BJ (cell line): Measurements from ENCODE around the gene RAET1G. TPM values are rescaled to one million over a fixed set of nuclear protein-coding genes. Genes with fewer than 3 reads are reported as not detected.
"Not testable (repeated sequence)": the region's sequence is repeated elsewhere in the genome, so short reads cannot be mapped to it uniquely, and the experiment has no call there.

Experiments
- CTCF ChIA-PET: fragments of 350-600 bp; formaldehyde crosslinking; extraction: SDS; loops from one replicate; lab custom pipeline; 2021; ENCODE audit warnings: antibody characterized with exemption, inconsistent platforms; lab: Yijun Ruan, JAX
- POLR2A ChIA-PET: fragments of 300-600 bp; sonication (Branson Sonifier 250); formaldehyde crosslinking; extraction: SDS; loops from one replicate; lab custom pipeline; 2021; ENCODE audit warnings: antibody characterized with exemption; lab: Charles Lee
- DNase-seq: peaks from one replicate; pipeline ENCODE4 v3.0.0-alpha.2; 2011; ENCODE audit warnings: low read depth
- H3K27me3 ChIP-seq: 2 replicates; pipeline ENCODE4 v1.6.0; 2011; ENCODE audit warnings: low read length; ENCODE audit not compliant: control insufficient read depth, insufficient read depth
- H3K36me3 ChIP-seq: 2 replicates; pipeline ENCODE4 v1.5.1; 2011; ENCODE audit warnings: low read length; ENCODE audit not compliant: control insufficient read depth, insufficient read depth
- H3K4me3 ChIP-seq: 2 replicates; pipeline ENCODE4 v1.5.1; 2011; ENCODE audit warnings: low read depth, mild to moderate bottlenecking, control low read depth, low read length
- polyA plus RNA-seq: library from polyadenylated mRNA; depleted of rRNA; stranded (reverse); fragments of >200 nt; gene quantifications from 2 replicates; pipeline ENCODE4 v1.2.3, GENCODE V29; 2011
- TF ChIP-seq, protein P1 (sequence below): IDR thresholded peaks from 2 replicates; pipeline ENCODE4 v1.5.1; 2011; ENCODE audit warnings: low read depth, mild to moderate bottlenecking, control low read depth, inconsistent platforms, low read length, moderate library complexity; ENCODE audit not compliant: insufficient read depth

RAET1G gene
- polyA plus RNA-seq, 1 experiment, result 1.1 TPM

DNA sequence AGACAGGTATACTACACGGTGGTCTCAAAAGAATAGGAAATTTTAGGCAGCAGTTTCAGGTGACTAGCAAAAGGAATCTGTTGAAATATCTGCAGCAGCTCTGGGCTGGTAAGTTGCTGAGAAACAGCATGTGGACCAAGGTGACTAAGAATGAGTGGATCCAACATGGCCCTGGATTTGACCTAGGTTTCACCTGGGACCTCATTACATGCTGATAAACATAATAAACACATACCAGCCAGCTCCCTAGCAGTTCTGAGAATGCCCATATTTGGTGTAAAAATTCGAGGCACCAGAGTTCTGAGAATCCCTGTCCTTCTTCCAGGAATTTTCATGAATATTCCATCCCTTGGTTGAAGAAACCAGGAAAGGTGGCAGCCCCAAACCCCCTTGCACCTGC, 30.5 kb upstream of the RAET1G start:
- peaks cover 31% of the 10 kb centered on the region for H3K27me3 ChIP-seq
- POLR2A ChIA-PET, H3K36me3 ChIP-seq, H3K4me3 ChIP-seq, DNase-seq: not testable (repeated sequence)
- CTCF ChIA-PET, result interaction anchor here (1.7 kb wide), 1 partner anchor 63 kb away, joined by 5 read pairs; no protein-coding TSS in a partner anchor

DNA sequence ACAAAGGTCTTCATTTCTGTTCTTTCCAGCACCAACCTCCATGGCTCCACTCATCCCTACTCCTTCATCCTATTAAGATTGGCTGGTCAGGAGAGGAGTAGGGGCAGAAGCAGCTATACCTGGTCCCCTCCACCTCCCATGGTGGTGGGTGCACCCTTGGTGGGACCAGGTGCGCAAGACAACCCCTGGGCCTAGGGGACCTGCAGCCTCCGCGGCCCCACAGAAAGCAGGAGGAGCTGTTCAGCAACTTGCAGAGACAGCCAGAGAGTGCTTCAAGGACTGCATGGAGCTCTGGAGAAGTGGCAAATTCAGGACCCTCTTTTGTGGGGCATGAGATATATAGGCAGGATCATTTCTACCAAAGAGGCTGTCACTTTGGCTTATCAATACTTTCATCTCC, 28.7 kb upstream of the RAET1G start:
- TF ChIP-seq, protein P1, sequence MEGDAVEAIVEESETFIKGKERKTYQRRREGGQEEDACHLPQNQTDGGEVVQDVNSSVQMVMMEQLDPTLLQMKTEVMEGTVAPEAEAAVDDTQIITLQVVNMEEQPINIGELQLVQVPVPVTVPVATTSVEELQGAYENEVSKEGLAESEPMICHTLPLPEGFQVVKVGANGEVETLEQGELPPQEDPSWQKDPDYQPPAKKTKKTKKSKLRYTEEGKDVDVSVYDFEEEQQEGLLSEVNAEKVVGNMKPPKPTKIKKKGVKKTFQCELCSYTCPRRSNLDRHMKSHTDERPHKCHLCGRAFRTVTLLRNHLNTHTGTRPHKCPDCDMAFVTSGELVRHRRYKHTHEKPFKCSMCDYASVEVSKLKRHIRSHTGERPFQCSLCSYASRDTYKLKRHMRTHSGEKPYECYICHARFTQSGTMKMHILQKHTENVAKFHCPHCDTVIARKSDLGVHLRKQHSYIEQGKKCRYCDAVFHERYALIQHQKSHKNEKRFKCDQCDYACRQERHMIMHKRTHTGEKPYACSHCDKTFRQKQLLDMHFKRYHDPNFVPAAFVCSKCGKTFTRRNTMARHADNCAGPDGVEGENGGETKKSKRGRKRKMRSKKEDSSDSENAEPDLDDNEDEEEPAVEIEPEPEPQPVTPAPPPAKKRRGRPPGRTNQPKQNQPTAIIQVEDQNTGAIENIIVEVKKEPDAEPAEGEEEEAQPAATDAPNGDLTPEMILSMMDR, result no peak
- H3K4me3 ChIP-seq, result no peak overlapping the region
- POLR2A ChIA-PET, result no interaction called here
- CTCF ChIA-PET, result interaction anchor here (1.7 kb wide), 1 partner anchor 65 kb away, joined by 5 read pairs; no protein-coding TSS in a partner anchor
- DNase-seq, result no peak
- peaks cover 2% of the 10 kb centered on the region; the same call in 1 of the 2 replicates for H3K36me3 ChIP-seq
- H3K27me3 ChIP-seq, result peaks cover 29% of the 10 kb centered on the region

DNA sequence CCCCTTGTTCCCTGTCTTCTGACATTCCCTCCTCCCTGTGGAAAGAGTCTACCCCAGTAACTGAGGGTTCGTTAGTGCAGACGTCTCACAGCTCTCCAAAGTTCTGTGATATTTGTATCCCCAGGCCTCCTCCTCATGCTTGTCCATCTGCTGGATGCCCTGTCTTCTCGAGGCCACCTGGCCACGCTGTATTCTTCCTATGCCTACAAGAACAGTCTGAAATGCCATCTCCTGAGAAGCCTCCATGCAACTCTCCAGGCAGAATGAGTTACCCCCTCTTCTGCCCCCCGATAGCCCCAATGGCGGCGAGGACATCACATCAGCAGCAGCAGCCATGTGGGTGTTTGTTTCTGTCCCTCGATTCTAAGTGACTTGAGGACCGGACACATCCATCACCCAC, 28.2 kb upstream of the RAET1G start:
- POLR2A ChIA-PET, result no interaction called here
- H3K4me3 ChIP-seq, result no peak overlapping the region
- CTCF ChIA-PET, result no interaction called here
- peaks cover 2% of the 10 kb centered on the region; the same call in 1 of the 2 replicates for H3K36me3 ChIP-seq
- TF ChIP-seq, protein P1, result no peak
- H3K27me3 ChIP-seq, result peaks cover 29% of the 10 kb centered on the region
- no peak for DNase-seq

DNA sequence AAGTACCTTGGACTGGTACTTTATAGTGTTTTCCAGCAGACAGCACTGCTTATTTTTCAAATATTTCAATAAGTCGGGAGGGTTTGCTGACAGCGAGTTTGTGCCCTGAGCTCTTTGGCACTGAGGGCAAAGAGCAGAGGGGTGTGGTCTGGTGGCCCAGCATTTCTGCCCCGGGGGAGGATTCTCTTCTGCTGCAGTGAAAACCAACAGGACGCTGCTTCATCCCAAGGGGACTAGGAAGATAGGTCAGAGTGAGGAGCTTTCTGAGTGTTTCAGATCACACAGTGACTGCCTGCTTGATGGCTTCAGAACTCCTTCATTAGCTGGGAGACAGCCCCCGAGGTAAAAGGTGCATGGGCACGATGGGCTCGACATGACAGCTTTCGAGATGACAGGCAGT, 27.5 kb upstream of the RAET1G start:
- H3K36me3 ChIP-seq, result peaks cover 2% of the 10 kb centered on the region; the same call in 1 of the 2 replicates
- no peak overlapping the region for H3K4me3 ChIP-seq
- ChIA-PET CTCF (interaction anchor here (1.4 kb wide), 1 partner anchor 66 kb away, joined by 4 read pairs; no protein-coding TSS in a partner anchor), POLR2A (no interaction called here)
- TF ChIP-seq, protein P1, result no peak
- peaks cover 22% of the 10 kb centered on the region for H3K27me3 ChIP-seq
- no peak for DNase-seq

DNA sequence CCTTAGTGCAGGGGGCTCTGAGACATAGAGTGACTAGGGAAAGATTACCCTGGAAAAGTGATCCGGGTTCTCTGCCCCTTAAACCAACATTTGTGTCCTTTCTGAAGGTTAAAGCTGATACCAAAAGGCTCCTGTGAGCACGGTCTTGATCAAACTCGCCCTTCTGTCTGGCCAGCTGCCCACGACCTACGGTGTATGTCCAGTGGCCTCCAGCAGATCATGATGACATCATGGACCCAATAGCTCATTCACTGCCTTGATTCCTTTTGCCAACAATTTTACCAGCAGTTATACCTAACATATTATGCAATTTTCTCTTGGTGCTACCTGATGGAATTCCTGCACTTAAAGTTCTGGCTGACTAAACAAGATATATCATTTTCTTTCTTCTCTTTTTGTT, 25.7 kb upstream of the RAET1G start:
- H3K36me3 ChIP-seq, result peaks cover 2% of the 10 kb centered on the region; the same call in 1 of the 2 replicates
- TF ChIP-seq, protein P1, result no peak
- no peak for DNase-seq
- POLR2A ChIA-PET, result no interaction called here
- H3K27me3 ChIP-seq, result peaks cover 17% of the 10 kb centered on the region
- CTCF ChIA-PET, result no interaction called here
- H3K4me3 ChIP-seq, result no peak overlapping the region

DNA sequence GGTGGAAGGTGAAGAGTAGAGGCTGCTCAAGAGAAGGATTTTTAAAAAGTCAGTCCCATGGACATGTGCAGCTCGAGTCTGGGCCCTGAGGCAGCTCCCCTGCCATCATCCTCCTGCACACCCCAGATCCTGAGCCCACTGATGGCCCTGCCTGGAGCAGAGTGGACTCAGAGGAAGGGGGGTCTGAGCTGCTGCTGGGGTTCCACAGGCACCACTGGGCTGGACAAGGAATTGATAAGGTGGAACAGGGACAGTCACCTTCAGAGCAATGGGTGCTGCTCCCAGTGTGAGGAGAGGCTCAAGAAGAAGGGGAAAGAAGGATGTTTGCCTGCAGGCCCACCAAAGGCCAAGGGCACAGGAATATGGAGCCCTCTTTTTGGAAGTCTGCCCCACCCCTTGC, 25.1 kb upstream of the RAET1G start:
- ChIA-PET POLR2A (no interaction called here), CTCF (no interaction called here)
- H3K36me3 ChIP-seq, result peaks cover 2% of the 10 kb centered on the region; the same call in 1 of the 2 replicates
- DNase-seq, result no peak
- TF ChIP-seq, protein P1, result no peak
- H3K27me3 ChIP-seq, result peaks cover 15% of the 10 kb centered on the region
- H3K4me3 ChIP-seq, result no peak overlapping the region

DNA sequence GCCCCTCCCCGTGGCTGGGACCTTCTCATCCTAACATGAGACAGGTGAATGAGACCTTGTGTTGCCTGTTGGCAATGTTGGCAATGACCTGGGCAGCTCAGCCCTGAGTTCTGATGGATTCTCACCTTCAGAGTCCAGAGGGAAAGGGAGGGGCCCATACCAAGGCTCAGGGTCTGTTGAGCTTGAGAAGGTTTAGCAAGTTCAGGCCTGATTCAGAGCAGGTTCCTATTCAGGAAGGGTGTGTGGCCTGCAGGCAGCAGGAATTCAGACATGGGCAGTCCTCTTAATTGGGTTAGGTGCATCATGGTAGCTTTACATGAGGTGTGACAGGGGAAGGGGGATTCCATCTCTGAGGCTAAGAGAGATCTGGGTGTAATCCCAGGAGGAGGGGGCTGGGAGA, 24.6 kb upstream of the RAET1G start:
- DNase-seq, H3K4me3 ChIP-seq, POLR2A ChIA-PET, H3K36me3 ChIP-seq, CTCF ChIA-PET: not testable (repeated sequence)
- peaks cover 14% of the 10 kb centered on the region for H3K27me3 ChIP-seq

DNA sequence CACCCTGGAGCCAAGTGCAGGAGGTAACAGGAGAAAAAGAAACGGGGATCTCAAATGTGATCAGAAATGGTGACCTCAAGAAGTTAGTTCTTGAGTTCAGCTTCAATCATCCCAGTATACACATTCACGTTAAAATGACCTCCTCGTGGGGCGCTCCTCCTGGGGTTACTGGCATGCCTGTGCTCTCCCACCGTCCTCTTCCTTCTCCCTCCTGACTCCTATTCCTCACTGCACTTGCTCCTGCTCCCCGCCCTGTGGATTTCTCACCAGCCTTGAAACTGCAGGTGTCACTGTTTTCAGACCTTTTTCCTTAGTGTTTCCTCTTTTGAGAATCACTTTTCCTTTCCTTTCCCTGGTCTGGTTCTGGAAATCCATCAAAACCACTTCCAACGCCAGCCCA, 23.7 kb upstream of the RAET1G start:
- CTCF ChIA-PET, H3K27me3 ChIP-seq, POLR2A ChIA-PET, DNase-seq, H3K4me3 ChIP-seq, H3K36me3 ChIP-seq: not testable (repeated sequence)

DNA sequence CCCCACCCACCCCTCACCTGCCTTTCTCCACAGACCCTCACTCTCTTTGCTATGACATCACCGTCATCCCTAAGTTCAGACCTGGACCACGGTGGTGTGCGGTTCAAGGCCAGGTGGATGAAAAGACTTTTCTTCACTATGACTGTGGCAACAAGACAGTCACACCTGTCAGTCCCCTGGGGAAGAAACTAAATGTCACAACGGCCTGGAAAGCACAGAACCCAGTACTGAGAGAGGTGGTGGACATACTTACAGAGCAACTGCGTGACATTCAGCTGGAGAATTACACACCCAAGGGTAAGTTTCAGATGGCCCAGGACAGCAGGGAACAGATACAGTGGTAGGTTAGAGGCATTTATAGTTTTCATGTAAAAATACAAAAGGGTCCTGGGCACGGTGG, 22.4 kb upstream of the RAET1G start:
- DNase-seq, H3K4me3 ChIP-seq, H3K36me3 ChIP-seq, CTCF ChIA-PET, H3K27me3 ChIP-seq, POLR2A ChIA-PET: not testable (repeated sequence)
